SHP77 (cell line): Measurements from ENCODE around the gene MSRB1.
A peak's percentile ranks its signal among the peaks of the same experiment; 100 is the strongest.

Experiments used
- DNase-seq, 2 experiments: peaks; one replicate each; lab custom pipeline; 2025; lab: John Stamatoyannopoulos, UW

The MSRB1 gene, protein sequence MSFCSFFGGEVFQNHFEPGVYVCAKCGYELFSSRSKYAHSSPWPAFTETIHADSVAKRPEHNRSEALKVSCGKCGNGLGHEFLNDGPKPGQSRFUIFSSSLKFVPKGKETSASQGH

DNA sequence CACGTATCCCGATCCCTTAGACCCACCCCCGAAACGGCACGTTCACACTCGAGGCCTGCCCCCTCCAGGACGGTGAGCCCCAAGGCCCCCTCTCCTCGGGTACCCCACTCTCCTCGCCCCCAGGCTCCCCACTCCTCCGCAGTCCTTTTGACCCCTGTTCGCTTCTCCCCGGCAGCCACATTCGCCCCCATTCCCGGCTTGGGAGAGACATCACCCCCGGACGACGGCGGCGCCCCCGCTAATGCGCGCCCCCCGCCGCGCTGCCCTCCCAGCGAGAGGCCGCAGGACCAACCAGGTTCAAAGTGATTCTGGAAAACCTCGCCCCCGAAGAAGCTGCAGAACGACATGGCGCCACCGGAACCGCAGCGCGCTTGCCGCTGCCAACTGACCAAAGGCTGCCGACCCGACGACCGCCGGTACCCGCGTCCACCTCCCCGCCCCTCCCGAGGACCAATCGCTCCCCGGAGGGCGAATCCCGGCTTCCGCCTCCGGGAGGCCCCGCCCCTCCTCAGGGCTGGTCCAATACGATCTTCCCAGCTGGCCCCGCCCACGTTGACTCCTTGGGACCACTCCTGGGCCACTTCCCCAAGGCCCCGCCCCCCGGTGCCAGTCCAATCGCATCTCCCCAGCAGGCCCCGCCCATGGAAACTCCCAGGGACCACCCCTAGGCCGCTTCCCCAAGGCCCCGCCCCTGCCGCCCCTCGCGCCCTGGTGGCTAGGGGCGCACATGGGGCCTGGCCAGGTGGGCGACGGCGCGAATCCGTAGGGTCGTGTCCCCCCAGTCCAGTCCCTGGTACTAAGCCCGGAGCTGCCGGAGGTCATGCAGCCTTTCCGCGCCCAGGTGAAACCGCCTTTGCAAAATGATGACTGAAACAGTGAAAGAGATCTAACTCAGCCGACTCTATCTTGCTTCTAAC lies at the start of gene MSRB1:
MSRB1 (minus strand) TSS at position 390 of the 917 bp plus-strand sequence; CDS start at position 347, 43 bp downstream.
- DNase-seq, result peak; percentile 98 to 100

GRCh38 chr16:1991948-1992703 lies 49.1 kb upstream of the MSRB1 start:
- no peak for DNase-seq

DNA sequence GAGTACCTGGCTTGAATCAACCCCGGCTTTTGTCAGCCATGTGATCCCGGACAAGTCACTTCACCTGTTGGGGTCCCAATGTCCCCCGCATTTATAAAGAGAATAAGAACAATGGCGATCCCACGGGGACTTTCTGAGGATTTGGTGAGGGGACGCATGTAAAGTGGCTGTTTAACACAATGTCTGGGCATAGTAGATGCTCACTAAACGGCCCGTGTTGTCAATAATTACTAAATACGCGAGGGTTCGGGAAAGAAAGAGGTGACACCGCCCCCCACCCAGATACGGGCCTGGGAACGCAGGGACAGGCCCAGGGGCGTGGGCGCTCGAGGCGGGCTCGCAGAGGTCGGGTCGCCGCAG lies 48.6 kb upstream of the MSRB1 start:
- no peak for DNase-seq

DNA sequence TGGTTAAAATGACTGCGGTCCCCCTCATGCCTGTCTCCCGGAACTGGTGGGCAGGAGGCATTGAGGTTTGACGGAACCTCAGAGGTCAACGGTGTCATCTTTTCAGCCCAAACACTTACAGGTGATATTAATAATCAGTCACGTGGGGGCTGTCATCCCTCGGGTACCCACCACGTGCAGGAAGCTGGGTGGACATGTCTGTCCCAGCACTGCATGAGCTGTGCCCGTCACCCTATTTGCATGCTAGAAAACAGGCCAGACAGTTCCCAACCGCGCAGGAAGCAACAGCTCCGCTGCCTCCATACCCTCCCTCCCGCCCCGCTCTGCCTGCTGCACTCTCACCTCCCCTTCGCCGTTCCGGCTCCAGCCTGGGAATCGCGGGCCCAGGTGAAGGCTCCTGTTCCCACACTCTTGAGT lies 48.1 kb upstream of the MSRB1 start:
- no peak for DNase-seq

DNA sequence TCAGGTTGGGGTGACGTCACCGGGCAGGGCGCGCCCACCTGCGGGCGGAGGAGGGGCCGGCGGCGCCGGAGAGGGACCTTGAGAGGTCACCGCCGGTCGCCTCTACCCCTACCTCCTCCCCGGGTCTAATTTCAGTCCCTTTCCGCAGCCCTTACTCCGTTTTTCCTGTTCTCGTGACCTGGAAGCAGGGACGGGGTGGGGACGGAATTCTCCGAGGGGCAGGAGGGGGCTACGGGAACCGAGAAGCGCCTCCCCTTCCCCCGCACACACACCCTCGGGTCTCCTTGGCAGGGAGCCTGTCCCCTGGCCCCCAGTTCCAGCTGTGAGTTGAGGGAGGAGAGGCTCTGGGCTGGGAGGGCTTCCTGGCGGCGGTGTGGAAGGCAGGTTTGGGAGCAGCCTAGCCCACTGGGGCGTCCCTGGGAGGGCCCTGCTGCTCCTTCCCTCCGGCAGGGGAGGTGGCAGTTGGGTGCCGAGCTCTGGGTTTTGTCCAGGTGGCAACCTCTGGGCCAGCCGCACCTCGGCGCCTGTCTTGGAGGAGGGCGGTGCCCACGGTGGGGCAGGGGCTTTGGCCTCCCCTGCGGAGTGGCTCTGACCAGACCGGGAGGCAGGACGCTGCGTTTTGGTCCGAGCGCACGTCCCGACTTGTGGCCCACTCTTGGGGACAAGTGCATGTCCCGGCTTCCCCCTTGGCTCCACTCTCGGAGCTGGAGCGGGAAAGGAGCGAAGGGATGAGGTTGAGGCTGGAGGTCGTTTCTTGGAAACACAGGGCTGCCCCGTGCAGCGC lies 47.5 kb upstream of the MSRB1 start:
- DNase-seq, result peak in 1 of 2 experiments; percentile 35

GRCh38 chr16:1990101-1990350 lies 47.0 kb upstream of the MSRB1 start:
- DNase-seq, result no peak

DNA sequence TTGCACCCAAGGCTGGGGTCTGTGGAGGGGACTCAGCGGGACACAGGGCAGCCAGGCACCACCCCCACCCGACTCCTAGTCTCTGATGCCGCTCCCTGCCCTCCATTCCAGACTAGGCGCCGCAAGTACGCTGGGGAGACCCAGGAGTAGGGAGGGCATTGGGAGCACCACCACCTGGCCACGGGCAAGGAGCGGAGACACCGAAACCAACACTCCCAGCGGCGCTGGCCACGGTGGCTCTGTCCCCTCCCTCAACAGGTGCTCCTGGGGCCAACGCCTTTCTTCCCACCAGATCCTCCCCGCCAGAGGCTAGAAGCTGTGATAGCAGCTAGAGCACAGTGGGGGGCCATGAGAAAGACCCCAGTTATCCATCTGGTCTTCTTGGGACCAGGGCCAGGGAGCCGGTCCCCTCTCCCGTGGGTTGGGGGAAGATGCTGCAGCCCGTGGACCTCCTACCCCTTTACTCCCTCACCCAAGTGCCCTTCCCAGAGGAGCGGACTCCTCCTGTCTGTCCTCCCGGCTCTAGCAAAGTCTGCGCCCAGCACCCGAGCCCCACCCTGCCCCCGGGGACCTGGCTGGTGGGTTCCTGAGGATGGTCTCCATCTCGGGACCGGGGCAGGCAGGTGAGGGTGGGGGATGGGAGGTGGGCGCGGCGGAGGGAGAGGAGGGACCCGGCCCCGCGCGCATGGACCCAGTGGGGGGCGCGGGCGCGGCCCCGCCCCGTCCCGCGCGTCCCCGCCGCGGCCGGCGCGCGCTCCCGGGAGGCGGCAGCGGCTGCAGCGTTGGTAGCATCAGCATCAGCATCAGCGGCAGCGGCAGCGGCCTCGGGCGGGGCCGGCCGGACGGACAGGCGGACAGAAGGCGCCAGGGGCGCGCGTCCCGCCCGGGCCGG lies 46.5 kb upstream of the MSRB1 start, which contains the start of gene SYNGR3:
SYNGR3 (plus strand) TSS at position 762 of the 892 bp plus-strand sequence. CDS start 133 bp downstream, outside the sequence.
- DNase-seq, result no peak

- no peak for DNase-seq
Observed at GRCh38 chr16:1987198-1987597, 44.2 kb upstream of the MSRB1 start.

- DNase-seq, result no peak
Observed at GRCh38 chr16:1985466-1986150, 42.6 kb upstream of the MSRB1 start.

DNA sequence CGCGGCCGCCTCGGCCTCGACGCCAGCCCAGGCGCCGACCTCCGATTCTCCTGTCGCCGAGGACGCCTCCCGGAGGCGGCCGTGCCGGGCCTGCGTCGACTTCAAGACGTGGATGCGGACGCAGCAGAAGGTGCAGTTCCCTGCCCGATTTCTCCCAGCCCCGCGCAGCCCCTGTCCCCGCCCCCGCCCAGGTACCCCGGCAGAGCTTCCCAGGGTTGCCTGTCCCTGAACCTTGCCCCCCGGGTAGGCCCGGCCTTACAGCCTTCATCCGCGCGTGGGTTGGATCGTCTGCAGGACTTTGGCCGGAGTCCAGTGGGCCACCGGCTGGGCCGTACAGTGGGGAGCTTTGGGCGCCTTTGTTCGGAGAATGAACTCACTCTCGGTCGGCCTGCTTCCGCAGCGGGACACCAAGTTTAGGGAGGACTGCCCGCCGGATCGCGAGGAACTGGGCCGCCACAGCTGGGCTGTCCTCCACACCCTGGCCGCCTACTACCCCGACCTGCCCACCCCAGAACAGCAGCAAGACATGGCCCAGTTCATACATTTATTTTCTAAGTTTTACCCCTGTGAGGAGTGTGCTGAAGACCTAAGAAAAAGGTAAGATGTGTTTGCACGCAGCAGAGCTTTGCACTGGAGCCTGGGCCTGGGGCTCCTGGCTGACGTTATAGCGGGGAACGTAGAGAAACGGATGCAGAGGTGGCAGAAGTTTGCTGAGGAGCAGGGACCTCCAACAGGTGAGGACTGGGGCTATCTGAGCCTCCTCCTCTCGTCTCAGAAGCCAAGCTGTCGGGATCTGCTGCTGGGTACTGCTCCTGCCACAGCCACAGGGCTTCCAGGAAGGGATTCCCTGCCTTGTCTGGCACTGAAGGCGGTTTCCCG lies 41.6 kb upstream of the MSRB1 start:
- no peak for DNase-seq

- peak; percentile 87 to 90 for DNase-seq
Observed at GRCh38 chr16:1983544-1984346, 40.7 kb upstream of the MSRB1 start, which contains the start of gene GFER. GFER (plus strand) TSS chr16:1984193; CDS start chr16:1984219, 26 bp downstream.

GRCh38 chr16:1982991-1983543 lies 40.1 kb upstream of the MSRB1 start:
- no peak for DNase-seq

DNA sequence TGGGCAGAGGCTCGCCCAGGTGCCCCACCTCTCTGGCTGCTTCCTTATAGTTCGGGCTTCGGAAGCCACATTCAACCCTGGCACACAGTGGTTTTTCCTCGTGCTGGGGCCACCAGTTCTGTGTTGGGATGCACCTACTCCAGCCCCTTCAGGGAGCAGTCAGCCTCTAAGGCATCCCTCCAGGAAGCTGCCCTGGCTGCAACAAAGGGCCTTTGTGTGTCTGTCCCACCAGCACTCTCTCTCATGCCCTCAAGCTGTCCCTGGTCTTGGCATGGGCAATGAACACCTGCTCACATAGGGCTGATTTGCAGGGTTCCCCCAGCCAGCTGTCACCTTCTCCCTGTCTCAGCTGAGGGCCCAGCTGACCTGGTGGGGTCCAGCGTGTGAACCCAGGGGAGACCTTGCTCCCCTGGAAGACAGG lies 39.0 kb upstream of the MSRB1 start:
- DNase-seq, result no peak

- DNase-seq, result no peak
Observed at GRCh38 chr16:1981398-1981836, 38.4 kb upstream of the MSRB1 start, which contains the start of gene NOXO1. NOXO1 (minus strand) TSS chr16:1981469; CDS start chr16:1981179, 290 bp downstream.

DNA sequence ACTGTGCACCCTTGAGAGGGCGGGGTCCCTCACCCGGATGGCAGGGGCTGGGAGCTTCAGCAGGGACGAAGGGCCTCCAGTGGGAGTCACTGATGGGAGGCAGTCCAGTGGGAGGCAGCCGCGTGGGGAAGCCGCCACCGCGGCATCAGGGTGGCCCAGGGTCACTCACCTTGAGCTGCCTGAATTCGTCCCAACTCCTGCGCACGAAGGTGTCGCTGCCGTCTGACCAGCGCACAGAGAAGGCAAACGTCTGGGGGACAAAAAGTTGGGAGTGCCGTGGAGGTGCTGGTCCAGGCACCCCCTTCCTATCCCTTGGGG lies 37.7 kb upstream of the MSRB1 start:
- DNase-seq, result no peak

GRCh38 chr16:1980030-1980769 lies 37.2 kb upstream of the MSRB1 start:
- DNase-seq, result no peak

GRCh38 chr16:1979271-1980029 lies 36.5 kb upstream of the MSRB1 start:
- no peak for DNase-seq
